ENCODE data around the gene RIC1.

RIC1 gene

DNA sequence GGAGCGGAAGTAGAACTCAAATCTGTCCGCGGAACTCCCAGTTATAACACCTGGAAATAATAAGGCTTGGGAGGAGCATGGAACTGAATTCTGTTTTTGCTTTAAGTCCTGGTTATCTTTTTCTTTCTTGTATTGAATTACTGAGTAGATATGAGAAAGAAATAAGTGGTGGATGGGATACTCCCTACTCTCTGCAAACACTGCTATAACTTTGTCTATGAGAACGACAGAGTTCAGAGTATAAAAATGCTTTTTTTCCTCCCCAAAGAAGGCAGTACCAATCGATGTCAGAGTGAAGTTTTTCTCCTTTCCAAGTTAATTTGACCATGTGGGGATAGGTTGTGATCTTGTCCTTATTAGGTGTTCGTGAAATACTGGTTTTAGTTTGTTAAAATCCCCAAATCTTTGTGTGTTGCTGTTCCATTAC is 1.2 kb downstream of the RIC1 start:
- peak; percentile 67 for DNase-seq (ENCODE audit: low read depth)
- H3K4me3 ChIP-seq (ENCODE audit: low read depth, low read length), result peak overlapping the region; percentile 84
- TF ChIP-seq, protein P1, sequence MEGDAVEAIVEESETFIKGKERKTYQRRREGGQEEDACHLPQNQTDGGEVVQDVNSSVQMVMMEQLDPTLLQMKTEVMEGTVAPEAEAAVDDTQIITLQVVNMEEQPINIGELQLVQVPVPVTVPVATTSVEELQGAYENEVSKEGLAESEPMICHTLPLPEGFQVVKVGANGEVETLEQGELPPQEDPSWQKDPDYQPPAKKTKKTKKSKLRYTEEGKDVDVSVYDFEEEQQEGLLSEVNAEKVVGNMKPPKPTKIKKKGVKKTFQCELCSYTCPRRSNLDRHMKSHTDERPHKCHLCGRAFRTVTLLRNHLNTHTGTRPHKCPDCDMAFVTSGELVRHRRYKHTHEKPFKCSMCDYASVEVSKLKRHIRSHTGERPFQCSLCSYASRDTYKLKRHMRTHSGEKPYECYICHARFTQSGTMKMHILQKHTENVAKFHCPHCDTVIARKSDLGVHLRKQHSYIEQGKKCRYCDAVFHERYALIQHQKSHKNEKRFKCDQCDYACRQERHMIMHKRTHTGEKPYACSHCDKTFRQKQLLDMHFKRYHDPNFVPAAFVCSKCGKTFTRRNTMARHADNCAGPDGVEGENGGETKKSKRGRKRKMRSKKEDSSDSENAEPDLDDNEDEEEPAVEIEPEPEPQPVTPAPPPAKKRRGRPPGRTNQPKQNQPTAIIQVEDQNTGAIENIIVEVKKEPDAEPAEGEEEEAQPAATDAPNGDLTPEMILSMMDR (conservative IDR thresholded peaks at IDR 0.05; ENCODE audit: low read depth, low read length), result no peak

DNA sequence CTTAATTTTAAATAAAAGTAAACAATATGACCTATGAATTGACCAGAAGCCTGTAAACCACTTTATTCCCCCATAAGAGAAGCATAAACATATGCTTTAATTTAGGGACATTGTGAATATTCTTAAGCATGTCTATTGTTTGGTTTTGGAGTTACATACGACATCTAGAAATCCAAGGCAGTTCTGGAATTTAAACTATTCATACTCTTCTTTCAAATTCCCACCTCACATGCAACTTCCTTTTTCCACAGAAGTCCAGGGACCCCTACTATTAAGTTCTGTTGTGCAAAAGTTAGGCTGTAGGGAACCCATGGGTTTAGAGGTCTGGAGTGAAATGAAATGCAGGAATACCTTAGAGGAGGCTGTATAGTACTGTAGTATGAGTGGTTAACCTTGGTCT is 2.1 kb downstream of the RIC1 start:
- peak; percentile 42 for DNase-seq (ENCODE audit: low read depth)
- TF ChIP-seq, protein P1 (conservative IDR thresholded peaks at IDR 0.05; ENCODE audit: low read depth, low read length), result no peak
- peak overlapping the region; percentile 28 for H3K4me3 ChIP-seq (ENCODE audit: low read depth, low read length)

DNA sequence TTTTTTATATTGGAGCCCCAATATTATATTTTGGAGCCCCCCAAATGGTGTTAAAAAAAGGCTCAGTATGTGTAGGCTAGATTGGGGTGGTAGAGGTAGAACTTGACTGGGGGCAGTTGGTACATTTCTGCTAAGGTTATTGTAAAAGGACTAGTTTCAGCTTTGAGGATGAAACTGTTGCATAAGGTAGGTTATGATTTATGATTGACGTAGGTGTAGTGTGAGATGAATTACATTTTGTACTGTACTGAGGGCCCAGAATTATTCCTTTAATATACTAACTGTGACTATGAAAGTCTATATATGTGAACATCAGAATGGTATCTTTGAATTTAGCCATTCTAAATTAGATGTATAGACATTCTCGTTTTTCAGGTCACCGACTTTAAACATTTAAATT is 3.6 kb downstream of the RIC1 start:
- DNase-seq (ENCODE audit: low read depth), result no peak
- TF ChIP-seq, protein P1 (conservative IDR thresholded peaks at IDR 0.05; ENCODE audit: low read depth, low read length), result no peak
- no peak overlapping the region for H3K4me3 ChIP-seq (ENCODE audit: low read depth, low read length)

DNA sequence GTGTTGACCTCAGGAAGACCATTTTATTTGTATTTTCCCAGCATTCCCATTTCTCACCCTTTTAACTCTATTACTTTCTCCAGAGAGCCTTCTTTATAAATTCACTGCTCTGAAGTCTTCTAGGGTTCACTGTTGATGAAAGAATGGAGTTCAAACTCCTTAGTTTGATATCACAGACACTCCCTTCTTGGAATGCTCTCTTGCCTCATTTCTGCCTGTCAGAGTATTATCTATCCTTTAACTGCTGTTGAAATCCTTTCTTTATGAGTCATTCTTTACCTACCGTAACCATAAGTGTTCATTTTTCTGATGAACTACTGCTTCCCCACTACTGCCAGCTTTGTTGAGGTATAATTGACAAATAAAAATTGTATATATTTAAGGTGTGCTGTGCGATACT is 4.3 kb downstream of the RIC1 start:
- DNase-seq (ENCODE audit: low read depth), result peak; percentile 59
- TF ChIP-seq, protein P1 (conservative IDR thresholded peaks at IDR 0.05; ENCODE audit: low read depth, low read length), result no peak
- H3K4me3 ChIP-seq (ENCODE audit: low read depth, low read length), result no peak overlapping the region

DNA sequence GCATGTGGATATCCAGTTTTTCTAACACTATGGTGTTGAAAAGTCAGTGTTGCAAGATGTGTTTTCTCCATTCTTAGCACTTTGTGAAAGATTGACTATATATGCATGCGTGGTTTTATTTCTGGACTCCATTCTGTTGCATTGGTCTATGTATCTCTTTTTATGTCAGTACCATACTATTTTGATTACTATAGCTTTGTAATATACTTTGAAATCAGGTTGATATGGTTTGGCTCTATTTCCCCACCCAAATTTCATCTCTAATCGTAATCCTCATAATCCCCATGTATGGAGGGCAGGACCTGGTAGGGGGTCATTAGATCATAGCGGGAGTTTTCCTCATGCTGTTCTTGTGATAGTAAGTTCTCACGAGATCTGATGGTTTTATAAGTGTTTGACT is 6.5 kb downstream of the RIC1 start:
- no peak overlapping the region for H3K4me3 ChIP-seq (ENCODE audit: low read depth, low read length)
- TF ChIP-seq, protein P1 (conservative IDR thresholded peaks at IDR 0.05; ENCODE audit: low read depth, low read length), result no peak

DNA sequence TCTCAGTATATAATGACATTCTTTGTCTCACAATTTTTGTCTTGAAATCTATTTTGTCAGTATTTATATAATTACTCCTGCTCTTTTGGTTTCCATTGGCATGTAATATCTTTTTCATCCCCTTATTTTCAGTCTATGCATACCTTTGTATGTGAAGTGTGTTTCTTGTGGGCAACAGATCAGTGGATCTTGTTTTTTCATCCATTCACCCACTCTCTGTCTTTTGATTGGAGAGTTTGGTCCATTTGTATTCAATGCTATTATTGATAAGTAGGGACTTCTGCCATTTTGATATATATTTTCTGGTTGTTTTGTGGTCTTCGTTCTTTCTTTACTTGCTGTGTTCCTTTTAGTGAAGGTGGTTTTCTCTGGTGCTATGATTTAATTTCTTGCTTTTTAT is 10.9 kb downstream of the RIC1 start:
- TF ChIP-seq, protein P1 (conservative IDR thresholded peaks at IDR 0.05; ENCODE audit: low read depth, low read length), result no peak
- no peak overlapping the region for H3K4me3 ChIP-seq (ENCODE audit: low read depth, low read length)
- no peak for DNase-seq (ENCODE audit: low read depth)

More for the DNA sequence above, 6.5 kb downstream of the RIC1 start:
- DNase-seq (ENCODE audit: low read depth), result no peak

DNA sequence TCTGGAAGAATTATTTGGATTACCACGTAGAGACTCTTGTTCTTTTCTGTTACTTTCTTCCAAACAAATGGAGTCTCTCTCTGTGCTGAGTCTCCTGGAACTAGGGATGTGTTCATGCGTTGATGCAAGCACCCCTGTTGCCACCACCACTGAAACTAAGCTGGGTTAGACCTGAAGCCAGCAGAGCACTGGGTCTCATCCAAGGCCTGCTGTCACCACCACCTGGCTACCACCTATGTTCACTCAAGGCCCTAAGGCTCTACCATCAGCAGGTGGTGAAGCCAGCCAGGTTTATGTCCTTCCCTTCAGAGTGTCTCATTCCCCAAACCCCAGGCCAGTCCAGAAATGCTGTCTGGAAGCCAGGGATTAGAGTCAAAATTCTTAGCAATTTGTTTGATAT is 13.3 kb downstream of the RIC1 start:
- no peak overlapping the region for H3K4me3 ChIP-seq (ENCODE audit: low read depth, low read length)
- DNase-seq (ENCODE audit: low read depth), result no peak
- TF ChIP-seq, protein P1 (conservative IDR thresholded peaks at IDR 0.05; ENCODE audit: low read depth, low read length), result no peak

All from choroid plexus epithelial cell (primary cell).